Epithelial cell of esophagus (primary cell): ENCODE data around the gene SKOR1.

Experiments
- DNase-seq: peaks from one replicate; pipeline ENCODE4 v3.0.0; 2010; ENCODE audit warnings: low read depth
- H3K4me3 ChIP-seq: 2 replicates; pipeline ENCODE4 v1.5.1; 2011; ENCODE audit warnings: mild to moderate bottlenecking, low read length, control low read depth
- TF ChIP-seq, protein P1 (sequence below): IDR thresholded peaks from 2 replicates; pipeline ENCODE4 v1.5.1; 2011; ENCODE audit warnings: low read depth, mild to moderate bottlenecking, low read length, control low read depth, inconsistent platforms; ENCODE audit not compliant: insufficient read depth; ENCODE audit errors: missing control alignments

SKOR1 gene

DNA sequence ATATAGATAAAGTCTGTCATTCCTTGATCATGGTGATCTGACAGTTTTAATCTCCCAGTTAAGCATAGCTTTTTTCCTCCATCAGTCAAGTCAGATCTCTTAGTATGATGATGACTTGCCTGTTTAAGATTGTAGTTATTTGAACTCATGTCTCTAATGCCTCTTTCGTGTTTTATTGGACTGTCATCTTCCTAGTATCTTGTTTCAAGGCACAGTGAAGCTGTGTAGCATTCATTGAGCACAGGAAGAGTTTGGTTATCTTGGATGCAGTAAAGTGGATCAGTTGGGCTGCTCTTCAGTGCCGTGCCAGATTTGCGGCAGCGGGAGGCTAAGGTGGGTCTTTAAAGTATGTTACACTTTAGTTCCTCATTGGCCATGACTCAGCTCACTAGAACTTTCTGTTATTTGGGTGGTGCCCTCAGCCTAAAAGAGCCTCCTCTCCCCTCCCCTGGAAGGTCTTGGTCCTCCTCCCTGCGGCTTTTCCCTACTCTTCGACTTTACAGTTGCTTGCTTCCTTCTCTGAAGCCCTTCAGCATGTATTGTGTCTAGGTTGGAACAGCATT, 45.7 kb upstream of the SKOR1 start:
- H3K4me3 ChIP-seq, result no peak overlapping the region
- DNase-seq, result no peak
- TF ChIP-seq, protein P1, sequence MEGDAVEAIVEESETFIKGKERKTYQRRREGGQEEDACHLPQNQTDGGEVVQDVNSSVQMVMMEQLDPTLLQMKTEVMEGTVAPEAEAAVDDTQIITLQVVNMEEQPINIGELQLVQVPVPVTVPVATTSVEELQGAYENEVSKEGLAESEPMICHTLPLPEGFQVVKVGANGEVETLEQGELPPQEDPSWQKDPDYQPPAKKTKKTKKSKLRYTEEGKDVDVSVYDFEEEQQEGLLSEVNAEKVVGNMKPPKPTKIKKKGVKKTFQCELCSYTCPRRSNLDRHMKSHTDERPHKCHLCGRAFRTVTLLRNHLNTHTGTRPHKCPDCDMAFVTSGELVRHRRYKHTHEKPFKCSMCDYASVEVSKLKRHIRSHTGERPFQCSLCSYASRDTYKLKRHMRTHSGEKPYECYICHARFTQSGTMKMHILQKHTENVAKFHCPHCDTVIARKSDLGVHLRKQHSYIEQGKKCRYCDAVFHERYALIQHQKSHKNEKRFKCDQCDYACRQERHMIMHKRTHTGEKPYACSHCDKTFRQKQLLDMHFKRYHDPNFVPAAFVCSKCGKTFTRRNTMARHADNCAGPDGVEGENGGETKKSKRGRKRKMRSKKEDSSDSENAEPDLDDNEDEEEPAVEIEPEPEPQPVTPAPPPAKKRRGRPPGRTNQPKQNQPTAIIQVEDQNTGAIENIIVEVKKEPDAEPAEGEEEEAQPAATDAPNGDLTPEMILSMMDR, result no peak

DNA sequence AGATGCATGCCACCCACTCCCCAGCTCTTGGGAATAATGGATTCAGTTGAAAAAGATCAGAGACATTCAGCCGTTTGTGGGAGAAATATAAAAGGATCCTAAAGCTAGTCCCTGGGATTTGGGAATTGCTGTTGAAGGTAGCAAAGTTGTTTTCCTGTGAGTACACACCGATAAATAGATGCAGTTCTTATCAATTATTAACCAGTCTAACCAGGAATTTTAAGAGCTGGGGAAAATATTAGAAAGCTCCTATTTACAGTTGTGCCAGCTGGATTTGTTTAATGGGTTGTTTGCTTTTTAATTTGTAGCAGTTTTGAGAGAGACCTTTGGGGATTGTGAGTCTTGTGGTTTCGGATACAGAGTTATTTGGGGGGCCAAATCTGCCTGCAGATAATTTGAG, 44.2 kb upstream of the SKOR1 start:
- TF ChIP-seq, protein P1, result no peak
- no peak overlapping the region for H3K4me3 ChIP-seq
- no peak for DNase-seq

DNA sequence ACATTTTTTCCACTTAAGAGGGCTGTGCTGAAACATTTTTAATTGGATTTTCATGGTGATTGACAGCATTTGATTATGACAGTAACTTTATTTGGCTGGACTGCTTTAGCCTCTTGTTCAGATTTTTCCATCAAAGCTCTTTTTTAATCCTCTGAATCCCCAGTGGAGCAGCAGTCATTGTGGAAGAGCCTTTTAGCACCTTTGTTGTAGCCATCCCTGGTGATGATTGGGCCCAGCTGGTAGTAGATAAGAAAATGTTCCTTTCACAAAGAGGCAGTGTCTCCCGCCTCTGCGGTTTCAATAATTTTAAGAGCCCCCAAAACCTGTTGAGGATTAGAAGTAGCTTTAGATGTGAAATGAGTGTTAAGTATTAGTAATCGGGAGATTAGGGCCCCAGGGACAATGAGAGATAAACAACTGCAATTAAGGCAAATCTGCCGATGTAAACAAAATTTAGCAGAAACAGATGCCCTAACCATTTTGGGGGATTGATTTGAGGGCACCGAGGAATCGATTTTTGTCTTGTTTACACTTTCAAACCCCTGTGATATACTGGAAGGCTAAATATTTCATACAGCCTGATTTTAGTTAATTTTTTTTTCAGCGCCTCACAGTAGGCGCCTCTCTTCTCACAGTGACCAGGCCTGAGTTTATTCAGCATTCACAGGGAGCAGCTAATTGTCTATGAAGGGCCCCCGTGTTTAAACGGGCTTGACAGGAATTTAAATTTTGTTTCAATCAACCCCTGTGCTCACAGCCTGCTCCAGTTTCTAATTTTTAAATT, 43.2 kb upstream of the SKOR1 start:
- TF ChIP-seq, protein P1, result no peak
- no peak overlapping the region for H3K4me3 ChIP-seq
- no peak for DNase-seq

DNA sequence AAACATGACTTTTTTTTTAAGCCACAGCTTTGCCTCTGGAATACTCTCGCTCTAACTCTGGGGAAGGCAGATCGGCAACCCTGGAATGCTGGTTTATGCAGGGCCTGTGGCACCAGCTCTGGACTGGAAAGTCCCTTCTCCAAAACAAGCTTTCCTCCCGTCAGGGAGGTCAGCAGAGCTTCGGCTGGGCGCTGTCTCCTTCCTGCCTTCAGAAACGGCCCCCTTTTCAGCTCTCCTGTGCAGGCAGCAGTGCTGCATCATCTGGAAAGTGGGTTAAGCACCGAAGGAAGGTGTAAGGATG, 42.7 kb upstream of the SKOR1 start:
- H3K4me3 ChIP-seq, result no peak overlapping the region
- DNase-seq, result no peak
- TF ChIP-seq, protein P1, result no peak

DNA sequence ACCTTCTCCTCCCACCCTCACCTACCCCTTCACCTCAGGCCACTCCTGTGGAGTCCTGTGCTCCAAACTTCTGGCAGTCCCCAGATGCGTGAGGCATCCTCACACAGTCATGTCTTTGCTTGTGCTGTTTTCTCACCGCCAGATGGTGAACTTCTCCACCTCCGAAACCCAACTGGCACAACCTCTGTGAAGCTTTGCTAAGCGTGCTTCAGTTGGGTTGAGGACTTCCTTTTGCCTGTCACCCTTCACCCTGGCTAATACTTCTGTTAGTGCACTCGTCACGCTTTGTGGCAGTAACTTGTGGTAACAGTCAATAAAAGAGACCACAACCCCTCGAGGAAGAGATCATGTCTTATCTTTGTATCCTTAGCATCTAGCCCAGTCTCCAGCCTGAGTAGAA, 42.0 kb upstream of the SKOR1 start:
- no peak overlapping the region for H3K4me3 ChIP-seq
- no peak for DNase-seq
- TF ChIP-seq, protein P1, result no peak

DNA sequence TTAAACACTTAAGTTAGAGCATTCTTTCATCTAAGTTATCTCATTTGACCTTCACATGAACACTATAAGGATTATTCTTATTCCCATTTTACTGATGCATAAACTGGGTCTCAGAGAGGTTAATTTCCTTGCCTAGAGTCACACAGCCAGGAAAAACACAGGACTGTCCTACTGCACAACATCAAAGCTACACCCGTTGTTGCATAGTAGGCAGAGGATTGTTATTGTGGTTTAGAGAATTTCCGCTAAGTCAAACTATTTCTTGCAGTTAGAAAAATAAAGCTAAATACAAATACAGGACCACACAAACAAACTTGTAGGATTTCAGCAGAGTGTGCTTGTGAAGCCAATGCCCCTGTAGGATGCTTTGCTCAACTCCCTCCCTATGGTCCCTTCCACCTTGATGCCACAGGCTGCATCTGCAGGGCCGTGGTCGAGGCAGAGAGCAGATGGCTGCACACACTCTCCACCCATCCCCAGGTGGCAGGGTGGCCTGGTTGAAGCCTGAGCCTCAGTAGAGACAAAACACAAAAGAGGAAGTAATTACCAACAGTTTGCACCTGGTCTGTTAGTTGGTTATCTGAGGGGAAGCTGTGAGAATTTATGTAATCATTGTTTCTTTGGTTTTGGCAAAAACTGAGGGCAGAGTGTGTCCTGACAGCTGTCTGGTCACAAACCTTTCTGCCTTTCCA, 41.1 kb upstream of the SKOR1 start:
- H3K4me3 ChIP-seq, result no peak overlapping the region
- DNase-seq, result no peak
- TF ChIP-seq, protein P1, result no peak
